SK-N-SH treated with all-trans-retinoic acid at 6 μM for 48 hours (cell line): ENCODE data around the gene ZFAND3.

Experiments
- ATAC-seq: fragments of 200-7000 bp; cut with Tn5 transposase; 3 replicates; pipeline ENCODE4 v1.9.1; 2020; ENCODE audit warnings: mild to moderate bottlenecking, moderate library complexity
- ARNTL ChIP-seq: fragments of 450-650 bp; formaldehyde crosslinking; IDR thresholded peaks from 2 replicates; pipeline ENCODE4 v1.5.0; 2020; ENCODE audit warnings: low read depth, mild to moderate bottlenecking, moderate library complexity, borderline replicate concordance
- BACH2 ChIP-seq: fragments of 250-450 bp; sonication (Bioruptor Pico); IDR thresholded peaks from 2 replicates; pipeline ENCODE4 v1.9.0; 2021; ENCODE audit warnings: mild to moderate bottlenecking, borderline replicate concordance
- CSDC2 ChIP-seq: fragments of 250-450 bp; sonication (Bioruptor Pico); IDR thresholded peaks from 2 replicates; pipeline ENCODE4 v1.5.0; 2020; ENCODE audit warnings: mild to moderate bottlenecking, moderate library complexity
- ESRRG ChIP-seq: fragments of 250-450 bp; sonication (Bioruptor Pico); IDR thresholded peaks from 2 replicates; pipeline ENCODE4 v1.6.1; 2021; ENCODE audit warnings: mild to moderate bottlenecking
- ISL1 ChIP-seq: fragments of 250-450 bp; sonication (Bioruptor Pico); IDR thresholded peaks from 2 replicates; pipeline ENCODE4 v2.1.2; 2022; ENCODE audit warnings: mild to moderate bottlenecking, moderate library complexity
- OSR1 ChIP-seq: fragments of 250-450 bp; sonication (Bioruptor Pico); IDR thresholded peaks from 2 replicates; pipeline ENCODE4 v1.8.0; 2022; ENCODE audit warnings: moderate library complexity, mild to moderate bottlenecking, inconsistent platforms
- PPARA ChIP-seq: fragments of 250-450 bp; sonication (Bioruptor Pico); IDR thresholded peaks from 2 replicates; pipeline ENCODE4 v1.5.0; 2020; ENCODE audit warnings: mild to moderate bottlenecking, borderline replicate concordance
- RARB ChIP-seq: fragments of 250-450 bp; sonication (Bioruptor Pico); IDR thresholded peaks from 2 replicates; pipeline ENCODE4 v1.8.0; 2021; ENCODE audit warnings: mild to moderate bottlenecking, moderate library complexity
- SNAI2 ChIP-seq: fragments of 250-450 bp; sonication (Bioruptor Pico); IDR thresholded peaks from 2 replicates; pipeline ENCODE4 v1.5.0; 2020; ENCODE audit warnings: mild to moderate bottlenecking, moderate library complexity
- TCF4 ChIP-seq: fragments of 250-450 bp; sonication (Bioruptor Pico); IDR thresholded peaks from 2 replicates; pipeline ENCODE4 v1.8.0; 2021; ENCODE audit warnings: mild to moderate bottlenecking, moderate library complexity, borderline replicate concordance
- TOX ChIP-seq: fragments of 250-450 bp; sonication (Bioruptor Pico); IDR thresholded peaks from 2 replicates; pipeline ENCODE4 v1.8.0; 2021; ENCODE audit warnings: mild to moderate bottlenecking, moderate library complexity, borderline replicate concordance
- ZC3H10 ChIP-seq: fragments of 250-450 bp; sonication (Bioruptor Pico); IDR thresholded peaks from 2 replicates; pipeline ENCODE4 v1.5.1; 2021; ENCODE audit warnings: mild to moderate bottlenecking, moderate library complexity
- ZFP3 ChIP-seq: fragments of 250-450 bp; sonication (Bioruptor Pico); IDR thresholded peaks from 2 replicates; pipeline ENCODE4 v1.5.0; 2020; ENCODE audit warnings: mild to moderate bottlenecking, moderate library complexity
- ZFP30 ChIP-seq: fragments of 450-650 bp; formaldehyde crosslinking; IDR thresholded peaks from 2 replicates; pipeline ENCODE4 v1.5.0; 2022; ENCODE audit warnings: mild to moderate bottlenecking, moderate library complexity
- ZNF565 ChIP-seq: fragments of 450-650 bp; formaldehyde crosslinking; conservative IDR thresholded peaks from 2 replicates; pipeline ENCODE4 v1.5.0; 2020; ENCODE audit warnings: low read depth, mild to moderate bottlenecking, moderate library complexity
- ZNF70 ChIP-seq: fragments of 450-650 bp; formaldehyde crosslinking; IDR thresholded peaks from 2 replicates; pipeline ENCODE4 v1.5.0; 2020; ENCODE audit warnings: mild to moderate bottlenecking, moderate library complexity
- ZNF8 ChIP-seq: fragments of 450-650 bp; formaldehyde crosslinking; IDR thresholded peaks from 2 replicates; pipeline ENCODE4 v1.5.0; 2020; ENCODE audit warnings: mild to moderate bottlenecking, moderate library complexity
- TF ChIP-seq, protein P1 (sequence below): fragments of 250-450 bp; sonication (Bioruptor Pico); IDR thresholded peaks from 2 replicates; pipeline ENCODE4 v1.8.0; 2021; ENCODE audit warnings: low read depth, mild to moderate bottlenecking, moderate library complexity, borderline replicate concordance
- TF ChIP-seq, protein P2 (sequence below): fragments of 250-450 bp; sonication (Bioruptor Pico); IDR thresholded peaks from 2 replicates; pipeline ENCODE4 v1.5.1; 2020; ENCODE audit warnings: low read depth, mild to moderate bottlenecking, moderate library complexity
- TF ChIP-seq, protein P3 (sequence below): fragments of 250-450 bp; sonication (Bioruptor Pico); IDR thresholded peaks from 2 replicates; pipeline ENCODE4 v1.8.0; 2020; ENCODE audit warnings: mild to moderate bottlenecking, moderate library complexity, borderline replicate concordance
- TF ChIP-seq, protein P4 (sequence below): fragments of 250-450 bp; sonication (Bioruptor Pico); IDR thresholded peaks from 2 replicates; pipeline ENCODE4 v1.5.0; 2020; ENCODE audit warnings: mild to moderate bottlenecking, moderate library complexity

The ZFAND3 gene

DNA sequence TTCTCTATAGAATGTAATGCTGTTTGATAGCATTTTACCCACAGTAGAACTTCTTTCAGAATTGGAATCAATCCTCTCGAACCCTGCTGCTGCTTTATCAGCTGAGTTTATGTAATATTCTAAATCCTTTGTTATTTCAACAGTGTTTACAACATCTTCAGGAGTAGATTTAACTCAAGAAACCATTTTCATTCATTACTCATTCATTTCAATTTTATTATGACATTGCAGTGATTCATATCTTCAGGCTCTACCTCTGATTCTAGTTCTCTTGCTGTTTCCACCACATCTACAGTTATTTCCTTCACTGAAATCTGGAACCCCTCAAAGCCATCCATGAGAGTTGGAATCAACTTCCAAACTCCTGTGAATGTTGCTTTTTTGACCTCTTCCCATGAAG, 93.7 kb downstream of the ZFAND3 start (continued):
- TF ChIP-seq, protein P1, sequence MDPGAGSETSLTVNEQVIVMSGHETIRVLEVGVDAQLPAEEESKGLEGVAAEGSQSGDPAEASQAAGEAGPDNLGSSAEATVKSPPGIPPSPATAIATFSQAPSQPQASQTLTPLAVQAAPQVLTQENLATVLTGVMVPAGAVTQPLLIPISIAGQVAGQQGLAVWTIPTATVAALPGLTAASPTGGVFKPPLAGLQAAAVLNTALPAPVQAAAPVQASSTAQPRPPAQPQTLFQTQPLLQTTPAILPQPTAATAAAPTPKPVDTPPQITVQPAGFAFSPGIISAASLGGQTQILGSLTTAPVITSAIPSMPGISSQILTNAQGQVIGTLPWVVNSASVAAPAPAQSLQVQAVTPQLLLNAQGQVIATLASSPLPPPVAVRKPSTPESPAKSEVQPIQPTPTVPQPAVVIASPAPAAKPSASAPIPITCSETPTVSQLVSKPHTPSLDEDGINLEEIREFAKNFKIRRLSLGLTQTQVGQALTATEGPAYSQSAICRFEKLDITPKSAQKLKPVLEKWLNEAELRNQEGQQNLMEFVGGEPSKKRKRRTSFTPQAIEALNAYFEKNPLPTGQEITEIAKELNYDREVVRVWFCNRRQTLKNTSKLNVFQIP (CRISPR knock-in tag): no peak
- TF ChIP-seq ZC3H10 (CRISPR knock-in tag) (no peak), ZFP3 (CRISPR knock-in tag) (no peak), ZFP30 (CRISPR knock-in tag) (no peak), OSR1 (CRISPR knock-in tag) (no peak), CSDC2 (no peak), SNAI2 (no peak), ZNF70 (CRISPR knock-in tag) (no peak), ISL1 (CRISPR knock-in tag) (no peak), TCF4 (CRISPR knock-in tag) (no peak)

DNA sequence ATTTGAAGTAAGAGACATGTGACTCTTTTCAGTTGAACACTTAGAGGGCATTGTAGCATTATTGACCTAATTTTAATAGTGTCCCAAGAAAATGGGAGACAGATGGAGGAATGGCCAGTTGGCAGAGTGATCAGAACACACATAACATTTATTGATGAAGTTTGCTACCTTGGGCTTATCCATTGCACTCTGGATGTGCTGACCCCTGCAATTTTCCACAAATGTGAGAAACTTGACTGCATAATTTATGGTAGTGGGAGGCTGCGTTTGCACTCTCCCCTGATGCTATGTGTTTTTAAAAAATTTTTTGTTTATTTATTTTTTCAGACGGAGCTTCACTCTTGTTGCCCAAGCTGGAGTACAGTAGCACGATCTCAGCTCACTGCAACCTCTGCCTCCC, 95.9 kb downstream of the ZFAND3 start:
- no peak for ATAC-seq
- TF ChIP-seq TCF4 (CRISPR knock-in tag) (no peak), SNAI2 (no peak), ZNF70 (CRISPR knock-in tag) (no peak), ZFP3 (CRISPR knock-in tag) (no peak), ZFP30 (CRISPR knock-in tag) (no peak)
- TF ChIP-seq, protein P1 (CRISPR knock-in tag): no peak

DNA sequence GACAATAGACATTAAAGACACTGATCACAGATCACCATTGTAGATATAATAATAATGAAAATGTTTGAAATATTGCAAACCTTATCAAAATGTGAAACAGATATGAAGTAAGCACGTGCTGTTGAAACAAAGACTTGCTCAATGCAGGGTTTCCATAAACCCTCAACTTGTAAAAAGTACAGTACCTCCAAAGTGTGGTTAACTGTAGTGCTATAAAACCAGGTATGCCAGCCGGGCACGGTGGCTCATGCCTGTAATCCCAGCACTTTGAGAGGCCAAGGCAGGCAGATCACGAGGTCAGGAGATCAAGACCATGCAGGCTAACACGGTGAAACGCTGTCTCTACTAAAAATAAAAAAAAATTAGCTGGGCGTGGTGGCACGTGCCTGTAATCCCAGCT, 96.6 kb downstream of the ZFAND3 start:
- TF ChIP-seq ESRRG (CRISPR knock-in tag) (no peak), SNAI2 (no peak), ZFP3 (CRISPR knock-in tag) (no peak), CSDC2 (no peak), ZNF565 (CRISPR knock-in tag) (no peak), RARB (CRISPR knock-in tag) (no peak), BACH2 (CRISPR knock-in tag) (no peak), TCF4 (CRISPR knock-in tag) (no peak), ZNF70 (CRISPR knock-in tag) (no peak), ZFP30 (CRISPR knock-in tag) (no peak), ARNTL (CRISPR knock-in tag) (no peak), ZNF8 (CRISPR knock-in tag) (no peak)
- TF ChIP-seq, protein P2, sequence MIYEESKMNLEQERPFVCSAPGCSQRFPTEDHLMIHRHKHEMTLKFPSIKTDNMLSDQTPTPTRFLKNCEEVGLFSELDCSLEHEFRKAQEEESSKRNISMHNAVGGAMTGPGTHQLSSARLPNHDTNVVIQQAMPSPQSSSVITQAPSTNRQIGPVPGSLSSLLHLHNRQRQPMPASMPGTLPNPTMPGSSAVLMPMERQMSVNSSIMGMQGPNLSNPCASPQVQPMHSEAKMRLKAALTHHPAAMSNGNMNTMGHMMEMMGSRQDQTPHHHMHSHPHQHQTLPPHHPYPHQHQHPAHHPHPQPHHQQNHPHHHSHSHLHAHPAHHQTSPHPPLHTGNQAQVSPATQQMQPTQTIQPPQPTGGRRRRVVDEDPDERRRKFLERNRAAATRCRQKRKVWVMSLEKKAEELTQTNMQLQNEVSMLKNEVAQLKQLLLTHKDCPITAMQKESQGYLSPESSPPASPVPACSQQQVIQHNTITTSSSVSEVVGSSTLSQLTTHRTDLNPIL (CRISPR knock-in tag): no peak
- TF ChIP-seq, protein P3, sequence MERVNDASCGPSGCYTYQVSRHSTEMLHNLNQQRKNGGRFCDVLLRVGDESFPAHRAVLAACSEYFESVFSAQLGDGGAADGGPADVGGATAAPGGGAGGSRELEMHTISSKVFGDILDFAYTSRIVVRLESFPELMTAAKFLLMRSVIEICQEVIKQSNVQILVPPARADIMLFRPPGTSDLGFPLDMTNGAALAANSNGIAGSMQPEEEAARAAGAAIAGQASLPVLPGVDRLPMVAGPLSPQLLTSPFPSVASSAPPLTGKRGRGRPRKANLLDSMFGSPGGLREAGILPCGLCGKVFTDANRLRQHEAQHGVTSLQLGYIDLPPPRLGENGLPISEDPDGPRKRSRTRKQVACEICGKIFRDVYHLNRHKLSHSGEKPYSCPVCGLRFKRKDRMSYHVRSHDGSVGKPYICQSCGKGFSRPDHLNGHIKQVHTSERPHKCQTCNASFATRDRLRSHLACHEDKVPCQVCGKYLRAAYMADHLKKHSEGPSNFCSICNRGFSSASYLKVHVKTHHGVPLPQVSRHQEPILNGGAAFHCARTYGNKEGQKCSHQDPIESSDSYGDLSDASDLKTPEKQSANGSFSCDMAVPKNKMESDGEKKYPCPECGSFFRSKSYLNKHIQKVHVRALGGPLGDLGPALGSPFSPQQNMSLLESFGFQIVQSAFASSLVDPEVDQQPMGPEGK (CRISPR knock-in tag): no peak
- TF ChIP-seq, protein P1 (CRISPR knock-in tag): no peak
- ATAC-seq: no peak

DNA sequence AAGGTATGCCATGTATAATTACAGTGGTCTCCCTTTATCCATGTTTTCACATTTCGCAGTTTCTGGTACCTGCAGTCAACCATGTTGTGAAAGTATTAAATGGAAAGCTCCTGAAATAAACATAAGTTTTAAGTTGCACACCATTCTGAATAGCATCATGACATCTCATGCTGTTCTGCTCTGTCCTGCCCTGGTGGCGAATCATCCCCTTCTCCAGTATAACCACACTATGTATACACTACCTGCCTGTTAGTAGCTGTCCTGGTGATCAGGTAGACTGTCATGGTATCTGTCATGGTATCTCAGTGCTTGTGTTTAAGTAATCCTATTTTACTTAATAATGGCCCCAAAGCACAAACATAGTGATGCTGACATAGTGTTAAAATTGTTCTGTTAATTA, 97.1 kb downstream of the ZFAND3 start:
- no peak; the same call in 2 of the 3 replicates for ATAC-seq
- TF ChIP-seq, protein P4, sequence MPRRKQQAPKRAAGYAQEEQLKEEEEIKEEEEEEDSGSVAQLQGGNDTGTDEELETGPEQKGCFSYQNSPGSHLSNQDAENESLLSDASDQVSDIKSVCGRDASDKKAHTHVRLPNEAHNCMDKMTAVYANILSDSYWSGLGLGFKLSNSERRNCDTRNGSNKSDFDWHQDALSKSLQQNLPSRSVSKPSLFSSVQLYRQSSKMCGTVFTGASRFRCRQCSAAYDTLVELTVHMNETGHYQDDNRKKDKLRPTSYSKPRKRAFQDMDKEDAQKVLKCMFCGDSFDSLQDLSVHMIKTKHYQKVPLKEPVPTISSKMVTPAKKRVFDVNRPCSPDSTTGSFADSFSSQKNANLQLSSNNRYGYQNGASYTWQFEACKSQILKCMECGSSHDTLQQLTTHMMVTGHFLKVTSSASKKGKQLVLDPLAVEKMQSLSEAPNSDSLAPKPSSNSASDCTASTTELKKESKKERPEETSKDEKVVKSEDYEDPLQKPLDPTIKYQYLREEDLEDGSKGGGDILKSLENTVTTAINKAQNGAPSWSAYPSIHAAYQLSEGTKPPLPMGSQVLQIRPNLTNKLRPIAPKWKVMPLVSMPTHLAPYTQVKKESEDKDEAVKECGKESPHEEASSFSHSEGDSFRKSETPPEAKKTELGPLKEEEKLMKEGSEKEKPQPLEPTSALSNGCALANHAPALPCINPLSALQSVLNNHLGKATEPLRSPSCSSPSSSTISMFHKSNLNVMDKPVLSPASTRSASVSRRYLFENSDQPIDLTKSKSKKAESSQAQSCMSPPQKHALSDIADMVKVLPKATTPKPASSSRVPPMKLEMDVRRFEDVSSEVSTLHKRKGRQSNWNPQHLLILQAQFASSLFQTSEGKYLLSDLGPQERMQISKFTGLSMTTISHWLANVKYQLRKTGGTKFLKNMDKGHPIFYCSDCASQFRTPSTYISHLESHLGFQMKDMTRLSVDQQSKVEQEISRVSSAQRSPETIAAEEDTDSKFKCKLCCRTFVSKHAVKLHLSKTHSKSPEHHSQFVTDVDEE: no peak
- no peak for TF ChIP-seq TOX
- TF ChIP-seq ZFP3 (CRISPR knock-in tag): no peak
- TF ChIP-seq, protein P1 (CRISPR knock-in tag): no peak
- TF ChIP-seq TCF4 (CRISPR knock-in tag): no peak
- TF ChIP-seq SNAI2: no peak
- no peak for TF ChIP-seq CSDC2
- no peak for TF ChIP-seq PPARA (CRISPR knock-in tag)
- no peak for TF ChIP-seq OSR1 (CRISPR knock-in tag)
- no peak for TF ChIP-seq ZFP30 (CRISPR knock-in tag)
- TF ChIP-seq, protein P2 (CRISPR knock-in tag): no peak
